ENCODE results near the gene ARFRP1. TPM values are rescaled to one million over a fixed set of nuclear protein-coding genes. Genes with fewer than 3 reads are reported as not detected.

Gene ARFRP1
- total RNA-seq, 1 donor from 2014 or later: 46.1 TPM

DNA sequence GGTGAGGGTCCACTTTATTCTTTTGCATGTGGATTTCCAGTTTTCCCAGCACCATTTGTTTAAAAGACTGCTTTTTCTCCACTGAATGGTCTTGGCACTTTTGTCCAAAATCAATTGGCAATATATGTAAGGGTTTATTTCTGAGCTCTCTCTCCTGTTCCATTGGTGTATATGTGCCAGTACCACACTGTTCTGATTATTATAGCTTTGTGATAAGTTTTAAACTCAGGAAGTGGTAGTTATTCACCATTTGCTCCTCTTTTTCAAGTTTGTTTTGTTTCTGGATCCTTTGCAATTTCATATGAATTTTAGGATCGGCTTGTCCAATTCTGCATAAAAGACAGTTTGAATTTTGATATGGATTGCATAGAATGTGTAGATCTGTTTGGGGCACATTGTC, 4.4 kb upstream of the ARFRP1 start:
- Mint-ChIP-seq H3K27ac (ENCODE audit: unreplicated experiment) (no peak overlapping the region), H3K9me3 (ENCODE audit: unreplicated experiment) (peaks cover 5% of the 10 kb centered on the region), H3K4me3 (ENCODE audit: unreplicated experiment) (no peak overlapping the region), H3K27me3 (ENCODE audit: unreplicated experiment) (no peaks in the 10 kb centered on the region), H3K4me1 (ENCODE audit: unreplicated experiment) (peaks cover 18% of the 10 kb centered on the region), H3K36me3 (ENCODE audit: unreplicated experiment) (peaks cover 53% of the 10 kb centered on the region)
- TF ChIP-seq, protein P1, sequence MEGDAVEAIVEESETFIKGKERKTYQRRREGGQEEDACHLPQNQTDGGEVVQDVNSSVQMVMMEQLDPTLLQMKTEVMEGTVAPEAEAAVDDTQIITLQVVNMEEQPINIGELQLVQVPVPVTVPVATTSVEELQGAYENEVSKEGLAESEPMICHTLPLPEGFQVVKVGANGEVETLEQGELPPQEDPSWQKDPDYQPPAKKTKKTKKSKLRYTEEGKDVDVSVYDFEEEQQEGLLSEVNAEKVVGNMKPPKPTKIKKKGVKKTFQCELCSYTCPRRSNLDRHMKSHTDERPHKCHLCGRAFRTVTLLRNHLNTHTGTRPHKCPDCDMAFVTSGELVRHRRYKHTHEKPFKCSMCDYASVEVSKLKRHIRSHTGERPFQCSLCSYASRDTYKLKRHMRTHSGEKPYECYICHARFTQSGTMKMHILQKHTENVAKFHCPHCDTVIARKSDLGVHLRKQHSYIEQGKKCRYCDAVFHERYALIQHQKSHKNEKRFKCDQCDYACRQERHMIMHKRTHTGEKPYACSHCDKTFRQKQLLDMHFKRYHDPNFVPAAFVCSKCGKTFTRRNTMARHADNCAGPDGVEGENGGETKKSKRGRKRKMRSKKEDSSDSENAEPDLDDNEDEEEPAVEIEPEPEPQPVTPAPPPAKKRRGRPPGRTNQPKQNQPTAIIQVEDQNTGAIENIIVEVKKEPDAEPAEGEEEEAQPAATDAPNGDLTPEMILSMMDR (IDR thresholded peaks at IDR 0.05): no peak
- DNase-seq (ENCODE audit: extremely low spot score, unreplicated experiment): no peak

DNA sequence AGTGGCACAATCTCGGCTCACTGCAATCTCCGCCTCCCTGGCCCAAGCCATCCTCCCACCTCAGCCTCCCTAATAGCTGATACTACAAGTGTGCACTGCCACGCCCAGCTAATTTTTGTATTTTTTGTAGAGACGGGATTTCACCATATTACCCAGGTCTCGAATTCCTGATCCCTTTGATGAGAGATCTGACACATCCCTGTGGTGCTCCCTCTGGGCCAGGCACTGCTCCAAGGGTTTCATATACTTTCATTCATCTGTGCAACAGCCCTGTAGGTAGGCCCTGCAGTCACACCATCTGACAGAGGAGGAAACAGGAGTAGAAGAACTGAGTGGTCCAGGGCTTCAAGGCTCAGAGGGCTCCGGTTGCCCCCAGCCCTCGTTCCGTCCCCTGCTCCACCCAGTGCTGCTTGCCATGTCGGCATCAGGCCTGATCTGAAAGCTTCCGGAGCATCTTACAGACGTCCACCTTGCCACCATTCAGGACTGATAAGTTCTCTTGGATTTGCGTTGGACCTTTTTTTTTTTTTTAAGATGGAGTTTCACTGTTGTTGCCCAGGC, 3.4 kb upstream of the ARFRP1 start:
- no peak overlapping the region for H3K27ac Mint-ChIP-seq (ENCODE audit: unreplicated experiment)
- H3K9me3 Mint-ChIP-seq (ENCODE audit: unreplicated experiment): peaks cover 5% of the 10 kb centered on the region
- TF ChIP-seq, protein P1 (IDR thresholded peaks at IDR 0.05): no peak
- peak overlapping the region; percentile 40 for H3K4me3 Mint-ChIP-seq (ENCODE audit: unreplicated experiment)
- no peaks in the 10 kb centered on the region for H3K27me3 Mint-ChIP-seq (ENCODE audit: unreplicated experiment)
- no peak for DNase-seq (ENCODE audit: extremely low spot score, unreplicated experiment)
- peaks cover 47% of the 10 kb centered on the region for H3K36me3 Mint-ChIP-seq (ENCODE audit: unreplicated experiment)
- H3K4me1 Mint-ChIP-seq (ENCODE audit: unreplicated experiment): peaks cover 25% of the 10 kb centered on the region

DNA sequence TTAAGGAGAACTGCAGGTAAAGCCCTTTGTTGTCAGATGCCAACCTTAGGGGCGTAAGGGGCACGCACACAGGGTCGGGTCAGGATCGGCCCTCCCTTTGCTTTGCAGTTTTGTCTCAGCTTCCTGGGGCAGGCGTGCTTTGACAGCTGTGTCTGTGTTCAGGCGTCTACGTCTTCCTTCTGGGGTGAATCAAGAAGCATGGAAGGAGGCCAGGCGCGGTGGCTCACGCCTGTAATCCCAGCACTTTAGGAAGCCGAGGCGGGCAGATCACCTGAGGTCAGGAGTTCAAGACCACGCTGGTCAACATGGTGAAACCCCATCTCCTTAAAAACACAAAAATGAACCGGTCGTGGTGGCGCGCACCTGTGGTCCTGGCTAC, 1.4 kb upstream of the ARFRP1 start:
- no peak for DNase-seq (ENCODE audit: extremely low spot score, unreplicated experiment)
- H3K4me3 Mint-ChIP-seq (ENCODE audit: unreplicated experiment): peak overlapping the region; percentile 77
- peaks cover 36% of the 10 kb centered on the region for H3K36me3 Mint-ChIP-seq (ENCODE audit: unreplicated experiment)
- TF ChIP-seq, protein P1 (IDR thresholded peaks at IDR 0.05): no peak
- peaks cover 25% of the 10 kb centered on the region for H3K4me1 Mint-ChIP-seq (ENCODE audit: unreplicated experiment)
- no peak overlapping the region for H3K27ac Mint-ChIP-seq (ENCODE audit: unreplicated experiment)
- no peaks in the 10 kb centered on the region for H3K27me3 Mint-ChIP-seq (ENCODE audit: unreplicated experiment)
- peaks cover 5% of the 10 kb centered on the region for H3K9me3 Mint-ChIP-seq (ENCODE audit: unreplicated experiment)

DNA sequence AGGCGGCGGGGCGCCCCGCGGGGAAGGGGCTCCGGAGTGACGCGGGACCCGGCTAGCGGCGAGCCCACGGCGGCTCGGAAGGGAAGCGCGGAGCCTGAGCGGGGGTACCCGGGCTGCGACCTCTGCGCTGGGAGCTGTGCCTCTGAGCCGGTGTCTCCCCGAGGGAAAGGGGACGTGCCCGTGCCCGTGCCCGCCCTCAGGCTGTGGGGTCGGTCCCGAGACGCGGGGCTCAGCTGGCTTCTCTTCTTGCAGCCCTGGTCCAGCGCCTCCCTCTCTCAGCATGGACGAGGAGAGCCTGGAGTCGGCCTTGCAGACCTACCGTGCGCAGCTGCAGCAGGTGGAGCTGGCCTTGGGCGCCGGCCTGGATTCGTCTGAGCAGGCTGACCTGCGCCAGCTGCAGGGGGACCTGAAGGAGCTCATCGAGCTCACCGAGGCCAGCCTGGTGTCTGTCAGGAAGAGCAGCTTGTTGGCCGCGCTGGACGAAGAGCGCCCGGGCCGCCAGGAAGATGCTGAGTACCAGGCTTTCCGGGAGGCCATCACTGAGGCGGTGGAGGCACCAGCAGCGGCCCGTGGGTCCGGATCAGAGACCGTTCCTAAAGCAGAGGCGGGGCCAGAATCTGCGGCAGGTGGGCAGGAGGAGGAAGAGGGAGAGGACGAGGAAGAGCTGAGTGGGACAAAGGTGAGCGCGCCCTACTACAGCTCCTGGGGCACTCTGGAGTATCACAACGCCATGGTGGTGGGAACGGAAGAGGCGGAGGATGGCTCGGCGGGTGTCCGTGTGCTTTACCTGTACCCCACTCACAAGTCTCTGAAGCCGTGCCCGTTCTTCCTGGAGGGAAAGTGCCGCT, 749 bp upstream of the ARFRP1 start:
- H3K36me3 Mint-ChIP-seq (ENCODE audit: unreplicated experiment): peaks cover 33% of the 10 kb centered on the region
- H3K27me3 Mint-ChIP-seq (ENCODE audit: unreplicated experiment): no peaks in the 10 kb centered on the region
- TF ChIP-seq, protein P1 (IDR thresholded peaks at IDR 0.05): no peak
- H3K4me3 Mint-ChIP-seq (ENCODE audit: unreplicated experiment): peak overlapping the region; percentile 77
- no peak for DNase-seq (ENCODE audit: extremely low spot score, unreplicated experiment)
- H3K9me3 Mint-ChIP-seq (ENCODE audit: unreplicated experiment): peaks cover 5% of the 10 kb centered on the region
- H3K4me1 Mint-ChIP-seq (ENCODE audit: unreplicated experiment): peaks cover 25% of the 10 kb centered on the region
- H3K27ac Mint-ChIP-seq (ENCODE audit: unreplicated experiment): peak overlapping the region; percentile 63

DNA sequence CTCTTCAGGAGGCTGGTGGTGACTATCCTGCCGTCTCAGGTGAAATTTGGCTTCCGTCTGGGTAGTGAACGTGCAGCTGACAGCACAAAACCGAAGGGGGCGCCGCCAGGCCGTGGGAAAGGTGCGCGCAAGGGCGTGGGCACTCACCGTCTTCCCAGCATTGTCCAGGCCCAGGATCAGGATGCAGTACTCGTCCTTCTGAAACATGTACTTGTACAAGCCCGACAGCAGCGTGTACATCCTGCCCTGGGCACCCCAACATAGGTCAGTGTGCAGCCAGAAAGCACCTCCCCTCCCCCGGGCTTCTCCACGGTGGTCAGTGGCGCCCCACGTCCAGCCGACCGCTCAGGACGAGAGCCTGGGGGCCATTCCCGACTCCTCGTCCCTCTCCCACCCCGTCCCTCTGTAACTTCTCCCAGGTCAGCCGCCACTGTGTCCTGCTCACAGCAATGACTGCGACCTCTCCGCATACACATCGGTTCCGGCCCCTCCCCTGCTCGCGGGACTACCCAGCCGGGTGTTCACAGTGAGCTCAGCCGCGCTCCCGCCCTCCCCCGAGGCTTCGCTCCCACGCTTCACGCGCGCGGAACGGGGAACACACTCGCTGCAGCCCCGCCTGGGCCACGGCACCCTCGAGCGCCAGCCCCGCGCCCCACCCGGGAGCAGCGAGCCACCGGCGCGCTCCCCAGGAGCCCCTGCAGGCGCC, 771 bp downstream of the ARFRP1 start:
- H3K9me3 Mint-ChIP-seq (ENCODE audit: unreplicated experiment): no peaks in the 10 kb centered on the region
- H3K4me3 Mint-ChIP-seq (ENCODE audit: unreplicated experiment): peak overlapping the region; percentile 81
- TF ChIP-seq, protein P1 (IDR thresholded peaks at IDR 0.05): peak; percentile 38
- H3K27me3 Mint-ChIP-seq (ENCODE audit: unreplicated experiment): no peaks in the 10 kb centered on the region
- peaks cover 25% of the 10 kb centered on the region for H3K36me3 Mint-ChIP-seq (ENCODE audit: unreplicated experiment)
- peaks cover 25% of the 10 kb centered on the region for H3K4me1 Mint-ChIP-seq (ENCODE audit: unreplicated experiment)
- peak overlapping the region; percentile 61 for H3K27ac Mint-ChIP-seq (ENCODE audit: unreplicated experiment)
- peak; percentile 84 for DNase-seq (ENCODE audit: extremely low spot score, unreplicated experiment)

Measured in osteocyte (in vitro differentiated cells).